Measurements from ENCODE around the gene MAX.
"Not testable (repeated sequence)": the region's sequence is repeated elsewhere in the genome, so short reads cannot be mapped to it uniquely, and the experiment has no call there.

MAX gene

GRCh38 chr14:65103150-65103760 is 938 bp upstream of the MAX start:
- DNase-seq = peak; percentile 40

GRCh38 chr14:65101631-65102440 is 481 bp downstream of the MAX start:
- peak; percentile 33 for DNase-seq

- peak; percentile 20 for DNase-seq
These were observed 1.3 kb downstream of the MAX start for GRCh38 chr14:65100922-65101541.

DNA sequence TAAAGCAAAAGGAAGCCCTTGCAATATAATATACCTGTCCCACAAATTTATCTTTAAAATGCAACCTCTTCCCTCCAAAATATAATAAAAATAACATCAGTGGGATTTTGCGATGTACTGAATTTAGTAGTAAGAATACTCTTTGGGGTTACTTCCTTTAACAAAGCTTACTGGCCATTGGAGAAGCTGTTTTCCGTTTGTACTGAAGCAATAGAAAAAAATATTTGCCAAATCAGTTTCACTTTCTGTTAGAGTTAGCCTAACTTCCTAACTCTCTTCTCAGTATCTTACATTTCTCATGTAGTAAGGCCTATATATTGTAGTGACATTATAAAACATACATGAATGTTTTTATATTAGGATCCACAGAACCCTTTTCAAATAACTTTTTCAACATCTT is 3.7 kb downstream of the MAX start:
- peak; percentile 63 for DNase-seq

DNA sequence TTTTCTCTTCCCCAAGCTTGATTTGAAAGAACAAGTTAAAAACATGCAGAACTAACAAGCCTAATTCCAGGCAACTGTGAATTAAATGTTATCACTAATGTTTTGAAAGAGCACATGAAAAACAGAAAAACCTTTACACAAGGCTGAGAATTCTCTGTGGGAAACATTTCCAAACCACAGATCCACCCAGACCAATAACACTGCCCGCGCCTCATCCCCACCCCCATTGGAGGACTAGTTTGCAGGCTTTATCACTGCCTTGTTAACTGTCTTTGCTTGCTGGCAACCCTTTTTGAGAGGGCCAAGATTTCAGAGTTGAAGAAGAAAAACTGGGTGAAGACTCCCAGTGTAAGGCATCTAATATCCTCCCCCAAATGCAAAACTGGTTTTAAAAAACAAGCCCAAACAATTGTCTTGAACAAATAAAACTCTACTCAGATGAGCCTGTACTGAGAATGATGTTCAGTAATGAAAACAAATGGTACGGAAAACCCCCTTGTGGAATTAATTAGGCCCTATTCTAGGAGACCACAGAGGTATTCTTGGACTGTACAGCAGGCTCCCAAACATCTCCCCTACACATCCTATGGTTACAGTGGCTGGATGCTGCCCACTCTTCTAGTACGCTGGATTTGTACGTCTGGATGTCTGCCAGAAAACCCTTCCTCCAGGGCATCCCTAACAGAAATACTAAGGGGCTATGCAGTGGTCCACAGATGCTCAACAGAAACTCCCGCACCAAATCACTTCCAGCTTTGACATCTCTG is 5.8 kb downstream of the MAX start:
- no peak for DNase-seq

GRCh38 chr14:65095633-65096205 is 6.6 kb downstream of the MAX start:
- no peak for DNase-seq

DNA sequence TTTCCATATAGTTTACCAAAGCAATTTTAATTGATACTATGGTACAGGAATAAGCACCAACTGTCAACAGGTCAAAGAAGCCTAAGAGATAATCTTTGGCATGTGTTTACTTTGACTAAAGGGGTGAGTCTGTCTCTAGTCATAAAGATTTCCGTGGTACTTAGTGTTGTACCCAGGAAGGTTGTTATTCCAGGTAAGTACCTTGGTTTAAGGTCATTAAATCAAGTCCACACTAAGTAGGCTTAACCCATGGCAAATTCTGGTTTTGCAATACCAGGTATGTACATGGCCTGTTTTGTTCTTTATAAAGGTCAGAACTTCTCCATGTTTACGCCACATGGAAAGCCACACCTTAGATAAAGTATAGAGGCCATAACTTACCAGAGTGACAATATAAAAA is 10.0 kb downstream of the MAX start:
- DNase-seq = no peak

DNA sequence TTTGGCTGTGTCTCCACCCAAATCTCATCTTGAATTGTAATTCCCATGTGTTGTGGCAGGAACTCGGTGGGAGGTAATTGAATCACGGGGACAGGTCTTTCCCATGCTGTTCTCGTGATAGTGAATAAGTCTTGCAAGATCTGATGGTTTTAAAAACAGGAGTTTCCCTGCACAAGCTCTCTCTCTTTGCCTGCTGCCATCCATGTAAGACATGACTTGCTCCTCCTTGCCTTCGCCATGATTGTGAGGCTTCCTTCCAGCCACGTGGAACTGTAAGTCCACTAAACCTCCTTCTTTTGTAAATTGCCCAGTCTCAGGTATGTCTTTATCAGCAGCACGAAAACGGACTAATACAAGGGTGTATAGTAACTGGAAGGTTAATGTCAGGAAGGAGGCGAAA is 14.5 kb downstream of the MAX start:
- DNase-seq = not testable (repeated sequence)

- DNase-seq = not testable (repeated sequence)
These were observed 15.6 kb downstream of the MAX start for GRCh38 chr14:65086686-65087085.

DNA sequence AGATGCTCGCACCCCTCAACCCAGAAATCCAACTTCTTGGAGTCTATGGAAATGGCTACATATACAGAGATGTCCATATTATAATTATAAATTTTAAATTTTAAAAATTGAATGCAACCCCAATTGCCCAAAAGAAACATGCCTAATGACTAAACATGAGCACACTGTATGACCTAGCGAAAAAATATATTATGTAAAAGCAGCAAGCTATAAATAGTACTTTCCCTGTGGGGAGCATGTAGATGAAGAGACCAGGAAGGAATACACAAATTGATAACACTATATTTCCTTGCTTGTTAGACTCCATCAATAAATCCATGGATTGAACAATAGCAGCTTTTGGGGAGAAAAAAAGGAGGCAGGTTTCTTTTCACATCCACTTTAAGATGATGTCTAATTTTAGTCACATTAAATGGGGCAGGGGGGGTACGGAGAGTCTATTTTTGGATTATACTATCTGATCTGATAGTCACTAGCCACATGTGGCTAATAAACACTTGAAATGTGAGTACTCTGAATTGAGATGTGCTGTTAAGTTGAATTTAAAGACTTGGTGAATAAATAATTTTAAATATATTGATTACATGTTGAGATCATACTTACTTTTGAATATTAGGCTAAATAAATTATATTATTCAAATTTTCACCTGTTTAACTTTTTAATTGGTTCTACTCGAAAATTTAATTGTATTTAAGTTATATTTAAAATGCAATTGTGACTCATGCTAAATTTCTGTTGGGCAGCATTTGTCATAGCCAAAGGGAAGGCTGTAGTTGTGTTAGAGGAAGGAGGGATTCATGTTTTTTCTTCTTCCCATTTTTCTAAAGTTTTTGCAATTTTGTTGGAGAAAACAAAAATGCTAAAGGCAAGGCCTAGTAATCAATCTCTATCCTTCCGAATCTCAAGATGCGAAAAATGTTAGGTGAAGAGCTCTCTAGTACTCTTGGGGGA is 17.5 kb downstream of the MAX start:
- DNase-seq = no peak

GRCh38 chr14:65082930-65083329 is 19.4 kb downstream of the MAX start:
- DNase-seq = no peak

DNA sequence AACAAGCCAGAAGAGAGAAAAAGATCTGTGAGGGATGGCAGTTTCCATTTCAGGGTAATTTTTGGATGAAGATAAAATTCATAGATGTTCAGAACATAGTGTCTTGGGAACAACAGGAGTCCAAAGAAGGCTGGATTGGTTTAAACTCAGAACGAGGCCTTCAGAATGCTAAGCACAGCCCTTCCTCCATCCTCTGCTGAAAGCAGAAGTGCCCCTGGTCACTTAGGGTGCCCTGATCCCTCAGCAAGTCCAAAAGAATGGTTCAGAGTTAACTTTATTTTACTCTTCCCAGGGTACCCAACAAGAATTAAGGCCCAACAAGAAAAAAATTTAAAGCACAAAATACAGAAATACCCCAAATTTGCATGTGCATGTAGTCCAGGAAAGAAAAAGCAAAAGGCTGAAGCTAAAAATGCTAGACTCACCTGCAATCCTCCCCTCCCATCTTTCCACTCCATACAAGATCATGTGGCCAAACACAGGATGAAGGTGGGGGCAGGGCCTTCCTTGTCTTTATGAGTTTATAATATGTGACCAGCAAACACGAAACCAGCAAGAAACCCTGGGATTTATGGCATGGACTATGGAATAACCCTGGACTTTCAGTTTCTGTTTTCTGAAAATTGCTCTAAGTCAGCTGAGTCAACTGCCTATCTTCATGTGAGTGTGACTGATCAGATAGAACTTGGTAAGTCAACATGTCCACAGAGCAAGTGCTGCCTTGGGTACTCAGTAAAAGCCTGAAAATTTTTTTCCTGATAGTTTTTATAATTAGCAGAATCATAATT is 21.2 kb downstream of the MAX start:
- no peak for DNase-seq

DNA sequence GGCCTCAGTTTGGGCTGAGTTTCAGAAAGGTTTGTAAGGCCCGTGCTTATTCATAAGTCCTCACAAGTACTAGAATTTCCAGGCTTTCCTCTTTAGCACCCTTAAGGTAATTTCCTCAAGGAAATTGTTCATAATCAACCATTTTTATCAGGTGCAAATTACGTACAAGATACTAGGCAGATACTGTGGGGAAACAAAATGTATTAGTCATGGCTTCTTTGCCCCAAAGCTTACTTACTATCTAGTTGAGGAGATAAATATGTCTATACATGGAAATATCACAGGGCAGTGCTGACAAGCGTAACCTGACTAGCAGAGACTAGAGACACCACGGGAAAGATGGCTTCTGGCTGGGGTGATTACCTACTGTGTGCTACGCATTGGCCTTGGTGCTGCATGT is 22.5 kb downstream of the MAX start:
- DNase-seq = no peak

DNA sequence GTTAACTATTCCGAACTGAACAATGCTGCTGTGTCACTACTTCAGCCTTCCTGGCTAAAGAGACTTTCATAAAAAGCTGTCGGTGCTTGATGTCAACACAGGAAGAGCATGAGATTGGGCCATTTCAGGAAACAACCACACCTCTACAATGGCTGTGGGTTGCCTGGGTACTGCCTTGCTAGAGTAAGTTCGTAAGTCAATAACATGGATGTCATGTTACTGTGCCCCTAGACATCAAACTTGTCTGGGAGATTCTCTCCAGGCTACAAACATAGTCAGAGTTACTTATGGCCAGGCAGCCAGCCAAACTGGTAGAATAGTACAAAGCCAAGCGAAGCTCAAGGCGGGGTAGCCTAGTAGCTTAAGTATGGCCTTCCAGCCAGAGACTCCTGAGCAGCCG is 23.1 kb downstream of the MAX start:
- no peak for DNase-seq

DNA sequence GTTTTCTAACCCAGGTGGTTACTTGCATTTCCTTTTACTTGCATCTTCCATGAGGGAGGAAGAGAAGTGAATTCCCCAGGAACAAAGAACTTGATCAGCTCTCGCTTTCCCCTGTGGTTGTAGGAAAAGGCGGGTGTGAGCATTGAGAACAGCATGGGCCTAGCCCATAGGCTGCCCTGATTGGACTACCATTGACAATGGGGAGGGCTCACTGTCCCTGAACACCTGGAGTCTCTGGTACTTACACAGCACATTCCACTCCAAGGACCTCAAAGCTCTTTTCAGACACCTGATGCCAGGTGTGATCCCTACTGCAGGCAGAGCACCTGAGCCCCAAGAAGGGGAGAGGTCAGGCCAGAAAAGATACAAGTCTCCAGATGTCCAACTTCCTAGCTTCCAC is 25.0 kb downstream of the MAX start:
- no peak for DNase-seq

DNA sequence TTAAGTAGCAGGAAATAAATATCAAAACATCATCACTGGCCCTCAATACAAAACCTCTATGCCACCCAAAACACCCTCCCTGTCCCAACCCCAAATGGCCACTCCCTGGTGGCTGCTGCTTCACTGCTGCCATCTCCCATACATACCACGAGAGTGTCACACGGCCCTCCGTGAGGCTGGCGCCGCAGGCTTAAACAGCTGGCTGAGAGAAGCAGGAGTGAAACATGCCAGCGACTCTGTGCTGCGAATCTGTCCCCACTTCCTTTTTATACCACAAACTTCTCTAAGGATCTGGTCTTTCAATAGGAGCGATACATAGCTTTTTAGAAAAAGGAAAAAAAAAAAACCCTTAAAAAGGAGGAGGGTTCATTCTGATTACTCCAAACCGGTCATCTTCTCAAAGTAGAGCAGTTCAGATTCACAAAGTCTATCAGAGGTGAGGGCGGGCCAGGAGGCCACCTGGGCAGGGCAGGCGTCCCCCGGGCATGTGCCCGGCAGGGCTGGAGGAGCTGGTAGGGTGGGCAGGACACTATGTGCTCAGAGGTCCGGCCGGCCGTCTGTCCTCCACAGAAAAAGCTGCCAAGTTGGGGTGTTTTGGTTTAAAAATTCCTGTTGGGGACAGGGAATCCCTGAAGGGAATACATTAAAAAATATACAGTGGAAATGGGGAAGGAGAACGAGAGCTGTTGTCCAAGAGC is 26.5 kb downstream of the MAX start:
- no peak for DNase-seq

- no peak for DNase-seq
These were observed 27.7 kb downstream of the MAX start for GRCh38 chr14:65074449-65075150.

DNA sequence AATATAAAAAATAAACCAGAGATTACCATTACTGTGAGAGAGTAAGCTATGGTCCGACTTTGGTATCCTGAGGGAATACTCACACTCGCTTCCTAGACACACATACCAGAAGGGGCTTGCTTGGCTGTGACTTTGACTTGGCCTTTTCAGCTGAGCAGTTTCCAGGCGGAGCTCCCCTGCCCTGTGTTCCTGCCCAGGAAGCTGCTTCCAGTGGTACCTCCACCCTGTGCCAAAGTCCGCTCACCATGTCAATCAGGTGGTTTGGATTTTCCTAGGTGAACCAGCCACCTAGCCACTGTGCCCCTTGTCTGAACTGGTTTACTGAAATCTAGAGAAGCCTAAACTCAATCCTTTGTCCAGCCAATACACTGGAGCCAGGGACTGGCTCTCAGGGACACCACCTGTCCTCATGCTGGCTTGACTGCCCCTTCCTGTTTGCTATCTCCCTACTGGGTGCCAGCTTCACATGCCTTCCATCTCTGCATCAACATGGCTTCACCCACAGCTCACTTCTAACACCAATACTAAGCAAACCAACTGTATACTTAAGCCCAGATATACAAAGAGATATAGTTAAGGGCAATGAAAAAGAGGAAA is 28.6 kb downstream of the MAX start:
- no peak for DNase-seq

DNA sequence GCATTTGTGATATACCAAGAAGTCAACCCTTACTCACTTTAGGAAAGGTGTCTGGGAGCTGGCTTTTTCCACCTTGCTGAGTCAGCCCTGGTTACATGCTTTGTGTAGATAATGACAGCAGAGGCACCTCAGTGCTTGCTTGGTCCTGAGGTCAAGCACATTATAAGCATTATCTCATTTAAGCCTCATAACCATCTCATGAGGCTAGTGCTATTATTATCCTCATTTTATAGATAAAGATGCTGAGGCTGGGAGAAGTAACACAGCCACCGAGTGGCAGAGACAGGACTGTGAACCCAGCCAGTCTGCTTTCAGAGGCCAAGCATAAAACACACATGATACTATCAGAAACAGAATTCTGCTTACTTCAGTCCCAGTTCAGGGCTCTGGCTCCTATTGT is 29.4 kb downstream of the MAX start:
- no peak for DNase-seq
